ENCODE results near the gene FRMD4A.

DNA sequence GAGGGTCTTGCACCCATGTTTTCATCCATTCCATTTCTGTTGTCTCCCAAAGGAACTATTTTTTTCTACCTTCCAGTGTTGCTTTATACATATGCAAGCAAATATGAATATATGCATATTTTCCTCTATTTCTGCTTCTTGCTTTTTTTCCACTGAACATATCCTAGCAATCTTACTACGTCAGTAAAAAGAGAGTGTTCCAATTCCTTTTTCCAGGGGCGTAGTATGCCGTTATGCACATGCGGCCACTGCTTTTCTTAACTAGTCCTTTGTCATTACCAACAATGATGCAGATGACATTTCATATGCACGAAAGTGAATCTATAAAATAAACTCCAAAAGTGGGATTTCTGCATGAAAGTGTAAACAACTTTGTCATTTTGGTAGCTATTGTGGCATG, 40.2 kb upstream of the FRMD4A start:
- TF ChIP-seq, protein P1, sequence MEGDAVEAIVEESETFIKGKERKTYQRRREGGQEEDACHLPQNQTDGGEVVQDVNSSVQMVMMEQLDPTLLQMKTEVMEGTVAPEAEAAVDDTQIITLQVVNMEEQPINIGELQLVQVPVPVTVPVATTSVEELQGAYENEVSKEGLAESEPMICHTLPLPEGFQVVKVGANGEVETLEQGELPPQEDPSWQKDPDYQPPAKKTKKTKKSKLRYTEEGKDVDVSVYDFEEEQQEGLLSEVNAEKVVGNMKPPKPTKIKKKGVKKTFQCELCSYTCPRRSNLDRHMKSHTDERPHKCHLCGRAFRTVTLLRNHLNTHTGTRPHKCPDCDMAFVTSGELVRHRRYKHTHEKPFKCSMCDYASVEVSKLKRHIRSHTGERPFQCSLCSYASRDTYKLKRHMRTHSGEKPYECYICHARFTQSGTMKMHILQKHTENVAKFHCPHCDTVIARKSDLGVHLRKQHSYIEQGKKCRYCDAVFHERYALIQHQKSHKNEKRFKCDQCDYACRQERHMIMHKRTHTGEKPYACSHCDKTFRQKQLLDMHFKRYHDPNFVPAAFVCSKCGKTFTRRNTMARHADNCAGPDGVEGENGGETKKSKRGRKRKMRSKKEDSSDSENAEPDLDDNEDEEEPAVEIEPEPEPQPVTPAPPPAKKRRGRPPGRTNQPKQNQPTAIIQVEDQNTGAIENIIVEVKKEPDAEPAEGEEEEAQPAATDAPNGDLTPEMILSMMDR (IDR thresholded peaks at IDR 0.05; ENCODE audit: low read depth, low read length), result no peak
- TF ChIP-seq, protein P2, sequence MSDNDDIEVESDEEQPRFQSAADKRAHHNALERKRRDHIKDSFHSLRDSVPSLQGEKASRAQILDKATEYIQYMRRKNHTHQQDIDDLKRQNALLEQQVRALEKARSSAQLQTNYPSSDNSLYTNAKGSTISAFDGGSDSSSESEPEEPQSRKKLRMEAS (IDR thresholded peaks at IDR 0.05; ENCODE audit: low read depth, low read length), result no peak

All from NB4 (cell line).